Measurements from ENCODE around the gene POLK.

DNA sequence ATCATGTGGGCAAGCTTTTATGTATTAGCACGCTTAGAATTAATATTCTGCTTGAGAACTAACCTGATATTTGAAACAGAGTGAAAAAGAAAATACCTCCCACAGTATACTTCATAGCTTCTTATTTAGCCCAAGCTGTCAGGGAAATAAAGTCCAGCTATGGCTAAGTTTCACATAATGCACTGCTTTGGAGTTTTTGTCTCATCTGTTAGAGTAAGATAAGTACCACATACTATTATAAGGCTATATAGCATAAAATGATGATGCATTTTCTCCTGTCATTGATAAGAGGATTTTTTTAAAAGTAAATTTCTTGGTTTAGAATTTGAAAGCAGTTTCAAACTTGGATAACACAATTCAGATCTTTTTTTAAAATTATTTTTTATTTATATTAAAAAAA lies 97.2 kb downstream of the POLK start:
- TF ChIP-seq, protein P1, sequence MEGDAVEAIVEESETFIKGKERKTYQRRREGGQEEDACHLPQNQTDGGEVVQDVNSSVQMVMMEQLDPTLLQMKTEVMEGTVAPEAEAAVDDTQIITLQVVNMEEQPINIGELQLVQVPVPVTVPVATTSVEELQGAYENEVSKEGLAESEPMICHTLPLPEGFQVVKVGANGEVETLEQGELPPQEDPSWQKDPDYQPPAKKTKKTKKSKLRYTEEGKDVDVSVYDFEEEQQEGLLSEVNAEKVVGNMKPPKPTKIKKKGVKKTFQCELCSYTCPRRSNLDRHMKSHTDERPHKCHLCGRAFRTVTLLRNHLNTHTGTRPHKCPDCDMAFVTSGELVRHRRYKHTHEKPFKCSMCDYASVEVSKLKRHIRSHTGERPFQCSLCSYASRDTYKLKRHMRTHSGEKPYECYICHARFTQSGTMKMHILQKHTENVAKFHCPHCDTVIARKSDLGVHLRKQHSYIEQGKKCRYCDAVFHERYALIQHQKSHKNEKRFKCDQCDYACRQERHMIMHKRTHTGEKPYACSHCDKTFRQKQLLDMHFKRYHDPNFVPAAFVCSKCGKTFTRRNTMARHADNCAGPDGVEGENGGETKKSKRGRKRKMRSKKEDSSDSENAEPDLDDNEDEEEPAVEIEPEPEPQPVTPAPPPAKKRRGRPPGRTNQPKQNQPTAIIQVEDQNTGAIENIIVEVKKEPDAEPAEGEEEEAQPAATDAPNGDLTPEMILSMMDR (IDR thresholded peaks at IDR 0.05; ENCODE audit: low read depth, low read length, missing input control) = no peak
- TF ChIP-seq, protein P2, sequence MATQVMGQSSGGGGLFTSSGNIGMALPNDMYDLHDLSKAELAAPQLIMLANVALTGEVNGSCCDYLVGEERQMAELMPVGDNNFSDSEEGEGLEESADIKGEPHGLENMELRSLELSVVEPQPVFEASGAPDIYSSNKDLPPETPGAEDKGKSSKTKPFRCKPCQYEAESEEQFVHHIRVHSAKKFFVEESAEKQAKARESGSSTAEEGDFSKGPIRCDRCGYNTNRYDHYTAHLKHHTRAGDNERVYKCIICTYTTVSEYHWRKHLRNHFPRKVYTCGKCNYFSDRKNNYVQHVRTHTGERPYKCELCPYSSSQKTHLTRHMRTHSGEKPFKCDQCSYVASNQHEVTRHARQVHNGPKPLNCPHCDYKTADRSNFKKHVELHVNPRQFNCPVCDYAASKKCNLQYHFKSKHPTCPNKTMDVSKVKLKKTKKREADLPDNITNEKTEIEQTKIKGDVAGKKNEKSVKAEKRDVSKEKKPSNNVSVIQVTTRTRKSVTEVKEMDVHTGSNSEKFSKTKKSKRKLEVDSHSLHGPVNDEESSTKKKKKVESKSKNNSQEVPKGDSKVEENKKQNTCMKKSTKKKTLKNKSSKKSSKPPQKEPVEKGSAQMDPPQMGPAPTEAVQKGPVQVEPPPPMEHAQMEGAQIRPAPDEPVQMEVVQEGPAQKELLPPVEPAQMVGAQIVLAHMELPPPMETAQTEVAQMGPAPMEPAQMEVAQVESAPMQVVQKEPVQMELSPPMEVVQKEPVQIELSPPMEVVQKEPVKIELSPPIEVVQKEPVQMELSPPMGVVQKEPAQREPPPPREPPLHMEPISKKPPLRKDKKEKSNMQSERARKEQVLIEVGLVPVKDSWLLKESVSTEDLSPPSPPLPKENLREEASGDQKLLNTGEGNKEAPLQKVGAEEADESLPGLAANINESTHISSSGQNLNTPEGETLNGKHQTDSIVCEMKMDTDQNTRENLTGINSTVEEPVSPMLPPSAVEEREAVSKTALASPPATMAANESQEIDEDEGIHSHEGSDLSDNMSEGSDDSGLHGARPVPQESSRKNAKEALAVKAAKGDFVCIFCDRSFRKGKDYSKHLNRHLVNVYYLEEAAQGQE (IDR thresholded peaks at IDR 0.05) = no peak
